ENCODE data around the gene AGPS.
"Not testable (repeated sequence)": the region's sequence is repeated elsewhere in the genome, so short reads cannot be mapped to it uniquely, and the experiment has no call there.

AGPS gene

GRCh38 chr2:177391822-177392372 is 676 bp upstream of the AGPS start:
- no peak for DNase-seq

GRCh38 chr2:177393203-177393755 is 706 bp downstream of the AGPS start:
- no peak for DNase-seq

- DNase-seq: no peak
Observed at GRCh38 chr2:177393824-177394593, 1.4 kb downstream of the AGPS start.

GRCh38 chr2:177394594-177394973 is 2.0 kb downstream of the AGPS start:
- no peak for DNase-seq

GRCh38 chr2:177395351-177396065 is 2.9 kb downstream of the AGPS start:
- no peak for DNase-seq

- no peak for DNase-seq
Observed at GRCh38 chr2:177396703-177397460, 4.3 kb downstream of the AGPS start.

GRCh38 chr2:177397481-177398289 is 5.1 kb downstream of the AGPS start:
- no peak for DNase-seq

- DNase-seq: no peak
Observed at GRCh38 chr2:177398290-177398683, 5.7 kb downstream of the AGPS start.

GRCh38 chr2:177398791-177399190 is 6.2 kb downstream of the AGPS start:
- DNase-seq: no peak

GRCh38 chr2:177399376-177399775 is 6.8 kb downstream of the AGPS start:
- DNase-seq: no peak

GRCh38 chr2:177400337-177400923 is 7.9 kb downstream of the AGPS start:
- no peak for DNase-seq

GRCh38 chr2:177402096-177402495 is 9.5 kb downstream of the AGPS start:
- no peak for DNase-seq

GRCh38 chr2:177403838-177404237 is 11.3 kb downstream of the AGPS start:
- no peak for DNase-seq

- DNase-seq: no peak
Observed at GRCh38 chr2:177404243-177404642, 11.7 kb downstream of the AGPS start.

- DNase-seq: no peak
Observed at GRCh38 chr2:177405029-177405692, 12.6 kb downstream of the AGPS start.

- no peak for DNase-seq
Observed at GRCh38 chr2:177406182-177406581, 13.6 kb downstream of the AGPS start.

GRCh38 chr2:177407031-177407430 is 14.5 kb downstream of the AGPS start:
- DNase-seq: no peak

GRCh38 chr2:177410629-177411028 is 18.1 kb downstream of the AGPS start:
- DNase-seq: not testable (repeated sequence)

GRCh38 chr2:177413703-177414102 is 21.1 kb downstream of the AGPS start:
- DNase-seq: no peak

- no peak for DNase-seq
Observed at GRCh38 chr2:177419274-177419673, 26.7 kb downstream of the AGPS start.

GRCh38 chr2:177422271-177422670 is 29.7 kb downstream of the AGPS start:
- no peak for DNase-seq
